HepG2 (cell line): ENCODE results near the gene EFHD2. TPM values are rescaled to one million over a fixed set of nuclear protein-coding genes. Genes with fewer than 3 reads are reported as not detected.

Experiments used
- ATAC-seq: fragments of 200-7000 bp; cut with Tn5 transposase; 3 replicates; pipeline ENCODE4 v1.9.1; 2020; ENCODE audit warnings: mild to moderate bottlenecking, moderate library complexity
- BruUV-seq: library from RNA; stranded (reverse); fragments of 400-500 nt; replicated peaks from 2 replicates; lab custom pipeline; 2021; lab: Mats Ljungman, UMichigan
- CTCF ChIA-PET: fragments of 300-600 bp; formaldehyde crosslinking; extraction: SDS; loops from one replicate; lab custom pipeline; 2021; ENCODE audit warnings: low total read pairs, inconsistent platforms, low intra/inter-chr PET ratio; lab: Yijun Ruan, JAX
- POLR2A ChIA-PET: fragments of 350-600 bp; sonication (Branson Sonifier 250); formaldehyde crosslinking; loops from one replicate; lab custom pipeline; 2020; ENCODE audit warnings: antibody characterized with exemption, inconsistent platforms; lab: Yijun Ruan, JAX
- DNase-seq: peaks from one replicate; pipeline ENCODE4 v3.0.0-alpha.2; 2015; ENCODE audit warnings: low spot score
- FAIRE-seq: peaks from 3 replicates; lab custom pipeline; 2011; peaks lifted over from hg19 to GRCh38; lab: Jason Lieb, UNC
- H2AFZ ChIP-seq: one replicate; pipeline ENCODE4 v1.6.1; 2011; ENCODE audit warnings: low read length, inconsistent platforms
- H3K27ac ChIP-seq: fragments of 300-600 bp; 3 replicates; pipeline ENCODE4 v1.8.0; 2011; ENCODE audit warnings: mixed run types, mild to moderate bottlenecking, mixed read lengths, low read length, inconsistent platforms; ENCODE audit not compliant: insufficient read depth; ENCODE audit errors: extremely low read length
- H3K27me3 ChIP-seq, 2 experiments: fragments of 200-600 bp in 1 of 2; 2 replicates in 1 of 2; 3 replicates in 1 of 2; pipeline versions ENCODE4 v1.6.0 to v1.8.0; 2011; ENCODE audit warnings: low read length in 2 of 2, mild to moderate bottlenecking in 2 of 2, moderate library complexity in 2 of 2, inconsistent platforms in 1 of 2; ENCODE audit not compliant: insufficient read depth in 2 of 2, control insufficient read depth in 1 of 2
- H3K36me3 ChIP-seq, 2 experiments: fragments of 200-600 bp in 1 of 2; replicated peaks in 1 of 2; 2 replicates in 1 of 2; 3 replicates in 1 of 2; pipeline versions ENCODE4 v1.5.1 to v1.8.0; 2011; ENCODE audit warnings: low read length in 2 of 2, inconsistent platforms in 1 of 2; ENCODE audit not compliant: insufficient read depth in 2 of 2, control insufficient read depth in 1 of 2
- H3K4me1 ChIP-seq: 2 replicates; pipeline ENCODE4 v1.5.1; 2012; ENCODE audit warnings: low read length, inconsistent platforms; ENCODE audit not compliant: insufficient read depth
- H3K4me2 ChIP-seq: 2 replicates; pipeline ENCODE4 v1.6.0; 2011; ENCODE audit warnings: low read depth, low read length, inconsistent platforms
- H3K4me3 ChIP-seq, 3 experiments: fragments of 200-600 bp in 1 of 3; sonication (generic), shearing (Covaris generic) in 1 of 3; replicated peaks in 1 of 3; 2 replicates each; pipeline ENCODE4 v1.5.1; 2011 to 2016; ENCODE audit warnings: low read length in 3 of 3, inconsistent platforms in 2 of 3, low read depth in 2 of 3, mild to moderate bottlenecking in 2 of 3, control low read depth in 1 of 3, mixed read lengths in 1 of 3; ENCODE audit not compliant: insufficient read depth in 1 of 3
- H3K79me2 ChIP-seq: one replicate; pipeline ENCODE4 v1.6.1; 2011; ENCODE audit warnings: low read length, inconsistent platforms; ENCODE audit not compliant: insufficient read depth
- H3K9ac ChIP-seq: 2 replicates; pipeline ENCODE4 v1.6.0; 2011; ENCODE audit warnings: mild to moderate bottlenecking, low read depth, low read length, inconsistent platforms; ENCODE audit not compliant: insufficient read depth
- H3K9me3 ChIP-seq: 2 replicates; pipeline ENCODE4 v1.5.1; 2012; ENCODE audit warnings: mild to moderate bottlenecking, low read length
- H4K20me1 ChIP-seq: 2 replicates; pipeline ENCODE4 v1.6.0; 2011; ENCODE audit warnings: inconsistent platforms, mild to moderate bottlenecking, low read length, moderate library complexity; ENCODE audit not compliant: insufficient read depth
- CBFB ChIP-seq: sonication (generic); formaldehyde crosslinking; IDR thresholded peaks from 2 replicates; pipeline ENCODE4 v1.4.0; 2020; ENCODE audit warnings: missing genetic modification reagents
- IRX3 ChIP-seq: sonication (generic); formaldehyde crosslinking; IDR thresholded peaks from 2 replicates; pipeline ENCODE4 v1.8.1; 2023; ENCODE audit warnings: mild to moderate bottlenecking, low read depth, missing genetic modification reagents, borderline replicate concordance
- KDM2A ChIP-seq: sonication (generic); formaldehyde crosslinking; IDR thresholded peaks from 2 replicates; pipeline ENCODE4 v1.4.0; 2020; ENCODE audit warnings: low read depth, missing genetic modification reagents, borderline replicate concordance
- PHF5A ChIP-seq: IDR thresholded peaks from one replicate; pipeline ENCODE4 v1.6.1; 2018; ENCODE audit warnings: low read depth, missing genetic modification reagents; ENCODE audit not compliant: unreplicated experiment
- POGZ ChIP-seq: sonication (generic); formaldehyde crosslinking; IDR thresholded peaks from 2 replicates; pipeline ENCODE4 v1.4.0; 2020; ENCODE audit warnings: mild to moderate bottlenecking, missing genetic modification reagents
- SIN3A ChIP-seq: IDR thresholded peaks from 2 replicates; pipeline ENCODE4 v1.6.1; 2011; ENCODE audit warnings: low read depth, mild to moderate bottlenecking, control low read depth, low read length, borderline replicate concordance
- XBP1 ChIP-seq: sonication (generic); formaldehyde crosslinking; IDR thresholded peaks from 2 replicates; pipeline ENCODE4 v1.5.0; 2020; ENCODE audit warnings: missing genetic modification reagents
- ZFP62 ChIP-seq: sonication (generic); formaldehyde crosslinking; IDR thresholded peaks from 2 replicates; pipeline ENCODE4 v1.4.0; 2020; ENCODE audit warnings: missing genetic modification reagents
- ZNF10 ChIP-seq: sonication (generic); formaldehyde crosslinking; IDR thresholded peaks from 2 replicates; pipeline ENCODE4 v1.4.0; 2020; ENCODE audit warnings: mild to moderate bottlenecking, low read depth, missing genetic modification reagents, borderline replicate concordance
- ZNF224 ChIP-seq: sonication (generic); formaldehyde crosslinking; IDR thresholded peaks from 2 replicates; pipeline ENCODE4 v1.5.0; 2020; ENCODE audit warnings: mild to moderate bottlenecking, missing genetic modification reagents
- ZNF788 ChIP-seq: sonication (generic); formaldehyde crosslinking; IDR thresholded peaks from 2 replicates; pipeline ENCODE4 v1.5.0; 2020; ENCODE audit warnings: mild to moderate bottlenecking, missing genetic modification reagents, borderline replicate concordance
- WGBS: methylation state at CpG from one replicate; pipeline ENCODE4 v1.1.6; 2017; ENCODE audit warnings: low lambda C conversion rate; 5-methylcytosine and 5-hydroxymethylcytosine counted together
- in situ Hi-C: cut with HindIII; loops from 2 replicates; pipeline ENCODE4 v1.10.0; 2017; ENCODE audit warnings: low pct_unique_long_range_greater_than_20kb; ENCODE audit not compliant: extremely low pct_ligation_motif_present
- intact Hi-C: fragments of 100-400 bp; cut with micrococcal nuclease; formaldehyde crosslinking; loops from one replicate; pipeline ENCODE4 v1.10.0; 2022; ENCODE audit not compliant: unreplicated experiment
- polyA plus RNA-seq, 8 experiments: library from polyadenylated mRNA; depleted of rRNA in 3 of 8; stranded (reverse) in 7 of 8; unstranded in 1 of 8; fragments of >200 nt; fragmentation: Illumina TruSeq in 4 of 8; extraction: Trizol in 4 of 8; gene quantifications; 2 replicates each; pipeline versions ENCODE4 v1.2.1 to v1.2.3, GENCODE V29; 2011 to 2016; ENCODE audit warnings: low read depth in 4 of 8, missing spikeins in 1 of 8, mixed read lengths in 1 of 8; ENCODE audit not compliant: insufficient read depth in 1 of 8
- total RNA-seq, 5 experiments: library from RNA; depleted of rRNA; stranded (reverse); fragments of >200 nt; fragmentation: Illumina TruSeq; extraction: Trizol; gene quantifications; 2 replicates each; pipeline ENCODE4 v1.2.3, GENCODE V29; 2016; ENCODE audit warnings: low read depth in 1 of 5
- TF ChIP-seq, protein P1 (sequence below): sonication (generic); formaldehyde crosslinking; IDR thresholded peaks from 2 replicates; pipeline ENCODE4 v1.5.1; 2020; ENCODE audit warnings: mild to moderate bottlenecking, moderate library complexity, missing genetic modification reagents
- TF ChIP-seq, protein P2 (sequence below): IDR thresholded peaks from 2 replicates; pipeline ENCODE4 v1.6.1; 2016; ENCODE audit warnings: mild to moderate bottlenecking, missing biosample characterization, missing genetic modification reagents
- TF ChIP-seq, protein P3 (sequence below): sonication (generic); formaldehyde crosslinking; IDR thresholded peaks from 2 replicates; pipeline ENCODE4 v1.5.1; 2020; ENCODE audit warnings: missing genetic modification reagents, mild to moderate bottlenecking, borderline replicate concordance
- TF ChIP-seq, protein P4 (sequence below): sonication (generic); formaldehyde crosslinking; IDR thresholded peaks from 2 replicates; pipeline ENCODE4 v1.4.0; 2020; ENCODE audit warnings: low read depth, mild to moderate bottlenecking, missing genetic modification reagents

EFHD2 gene
- total and polyA plus RNA-seq, 2 of the 13 experiments (the other 11 are each of a cell fraction or from before 2014, with no cell fraction given), result 9.4 to 12.7 TPM

DNA sequence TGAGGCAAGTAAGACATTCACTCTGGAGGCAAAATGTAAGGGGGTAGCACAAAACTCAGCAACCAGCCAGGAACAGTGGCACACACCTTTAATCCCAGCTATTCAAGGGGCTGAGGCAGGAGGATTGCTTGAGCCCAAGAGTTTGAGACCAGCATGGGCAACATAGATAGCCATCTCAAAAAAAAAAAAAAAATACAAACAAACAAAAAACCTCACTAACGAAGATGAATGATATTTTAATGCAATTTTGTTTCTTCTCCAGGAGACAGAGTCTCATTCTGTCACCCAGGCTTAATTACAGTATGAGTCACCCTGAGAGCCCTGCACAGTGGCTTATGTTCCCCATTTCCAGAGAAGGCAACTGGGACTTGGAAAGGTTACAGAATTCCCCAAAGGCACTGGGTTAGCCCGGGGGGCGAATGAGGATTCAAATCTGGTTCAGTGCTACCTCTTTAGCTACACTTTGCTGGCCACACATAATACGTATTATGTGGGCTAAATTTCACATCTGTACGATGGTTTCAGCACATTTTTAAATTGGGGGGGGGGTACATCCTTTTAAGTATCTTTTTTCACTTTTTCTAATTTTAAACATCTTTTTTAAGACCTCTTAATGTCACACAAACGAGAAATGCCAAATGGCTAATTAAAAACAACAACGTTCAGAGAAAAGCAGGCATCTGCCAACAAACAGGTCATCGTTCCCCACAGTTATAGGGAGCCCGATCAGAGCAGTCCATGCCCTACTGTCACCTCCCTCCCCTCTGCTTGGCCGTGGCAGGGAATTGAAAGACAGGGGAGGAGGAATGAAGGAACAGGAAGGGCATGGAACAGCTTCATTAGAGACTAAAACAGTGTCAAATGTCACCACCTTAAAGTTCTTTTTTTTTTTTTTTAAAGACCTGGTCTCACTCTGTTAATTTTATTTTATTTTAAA lies 50.4 kb downstream of the EFHD2 start:
- CTCF ChIA-PET, result no interaction called here
- no peak for FAIRE-seq
- no peak overlapping the region for H3K27ac ChIP-seq
- H4K20me1 ChIP-seq, result no peaks in the 10 kb centered on the region
- H3K4me1 ChIP-seq, result peaks cover 20% of the 10 kb centered on the region
- H3K4me3 ChIP-seq, result no peak overlapping the region
- BruUV-seq, result no TSS peak
- peaks cover 0 to 1% of the 10 kb centered on the region in 2 experiments; a peak in 2 of 5 replicates for H3K27me3 ChIP-seq
- no peaks in the 10 kb centered on the region for H3K9me3 ChIP-seq
- H3K36me3 ChIP-seq, result no peaks in the 10 kb centered on the region
- intact Hi-C loops, result no loop called here
- no peak overlapping the region for H3K9ac ChIP-seq
- in situ Hi-C loops, result no loop called here
- no peak for DNase-seq
- no peak overlapping the region for H2AFZ ChIP-seq
- H3K4me2 ChIP-seq, result no peak overlapping the region
- TF ChIP-seq, protein P1, sequence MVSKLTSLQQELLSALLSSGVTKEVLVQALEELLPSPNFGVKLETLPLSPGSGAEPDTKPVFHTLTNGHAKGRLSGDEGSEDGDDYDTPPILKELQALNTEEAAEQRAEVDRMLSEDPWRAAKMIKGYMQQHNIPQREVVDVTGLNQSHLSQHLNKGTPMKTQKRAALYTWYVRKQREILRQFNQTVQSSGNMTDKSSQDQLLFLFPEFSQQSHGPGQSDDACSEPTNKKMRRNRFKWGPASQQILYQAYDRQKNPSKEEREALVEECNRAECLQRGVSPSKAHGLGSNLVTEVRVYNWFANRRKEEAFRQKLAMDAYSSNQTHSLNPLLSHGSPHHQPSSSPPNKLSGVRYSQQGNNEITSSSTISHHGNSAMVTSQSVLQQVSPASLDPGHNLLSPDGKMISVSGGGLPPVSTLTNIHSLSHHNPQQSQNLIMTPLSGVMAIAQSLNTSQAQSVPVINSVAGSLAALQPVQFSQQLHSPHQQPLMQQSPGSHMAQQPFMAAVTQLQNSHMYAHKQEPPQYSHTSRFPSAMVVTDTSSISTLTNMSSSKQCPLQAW, result no peak
- TF ChIP-seq POGZ (CRISPR knock-in tag) (no peak), ZNF10 (CRISPR knock-in tag) (no peak), ZNF788 (CRISPR knock-in tag) (no peak), XBP1 (CRISPR knock-in tag) (no peak), ZFP62 (no peak), SIN3A (no peak), KDM2A (CRISPR knock-in tag) (no peak), PHF5A (CRISPR knock-in tag) (no peak), ZNF224 (CRISPR knock-in tag) (no peak), IRX3 (CRISPR knock-in tag) (no peak), CBFB (no peak)
- TF ChIP-seq, protein P2, sequence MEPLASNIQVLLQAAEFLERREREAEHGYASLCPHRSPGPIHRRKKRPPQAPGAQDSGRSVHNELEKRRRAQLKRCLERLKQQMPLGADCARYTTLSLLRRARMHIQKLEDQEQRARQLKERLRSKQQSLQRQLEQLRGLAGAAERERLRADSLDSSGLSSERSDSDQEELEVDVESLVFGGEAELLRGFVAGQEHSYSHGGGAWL (CRISPR knock-in tag), result no peak
- TF ChIP-seq, protein P3, sequence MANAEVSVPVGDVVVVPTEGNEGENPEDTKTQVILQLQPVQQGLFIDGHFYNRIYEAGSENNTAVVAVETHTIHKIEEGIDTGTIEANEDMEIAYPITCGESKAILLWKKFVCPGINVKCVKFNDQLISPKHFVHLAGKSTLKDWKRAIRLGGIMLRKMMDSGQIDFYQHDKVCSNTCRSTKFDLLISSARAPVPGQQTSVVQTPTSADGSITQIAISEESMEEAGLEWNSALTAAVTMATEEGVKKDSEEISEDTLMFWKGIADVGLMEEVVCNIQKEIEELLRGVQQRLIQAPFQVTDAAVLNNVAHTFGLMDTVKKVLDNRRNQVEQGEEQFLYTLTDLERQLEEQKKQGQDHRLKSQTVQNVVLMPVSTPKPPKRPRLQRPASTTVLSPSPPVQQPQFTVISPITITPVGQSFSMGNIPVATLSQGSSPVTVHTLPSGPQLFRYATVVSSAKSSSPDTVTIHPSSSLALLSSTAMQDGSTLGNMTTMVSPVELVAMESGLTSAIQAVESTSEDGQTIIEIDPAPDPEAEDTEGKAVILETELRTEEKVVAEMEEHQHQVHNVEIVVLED (CRISPR knock-in tag), result no peak
- TF ChIP-seq, protein P4, sequence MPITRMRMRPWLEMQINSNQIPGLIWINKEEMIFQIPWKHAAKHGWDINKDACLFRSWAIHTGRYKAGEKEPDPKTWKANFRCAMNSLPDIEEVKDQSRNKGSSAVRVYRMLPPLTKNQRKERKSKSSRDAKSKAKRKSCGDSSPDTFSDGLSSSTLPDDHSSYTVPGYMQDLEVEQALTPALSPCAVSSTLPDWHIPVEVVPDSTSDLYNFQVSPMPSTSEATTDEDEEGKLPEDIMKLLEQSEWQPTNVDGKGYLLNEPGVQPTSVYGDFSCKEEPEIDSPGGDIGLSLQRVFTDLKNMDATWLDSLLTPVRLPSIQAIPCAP (CRISPR knock-in tag), result no peak
- POLR2A ChIA-PET, result no interaction called here
- WGBS, result 29% methylated on average over 10 of the region's 10 CpGs
- no peak for ATAC-seq
- H3K79me2 ChIP-seq, result no peaks in the 10 kb centered on the region
